Uterus (tissue), 2 donors: ENCODE results near the gene EVI5L.

Experiments used
- POLR2A ChIP-seq, 2 donors: fragments of 450-650 bp; IDR thresholded peaks; one replicate each; pipeline ENCODE4 v1.6.1; 2016; ENCODE audit warnings: antibody characterized with exemption in 2 of 2, mild to moderate bottlenecking in 1 of 2, moderate library complexity in 1 of 2
- TF ChIP-seq, protein P1 (sequence below), 4 experiments: fragments of 200-600 bp in 2 of 4; fragments of 450-650 bp in 2 of 4; sonication (generic) in 2 of 4; IDR thresholded peaks; one replicate each; pipeline ENCODE4 v1.5.1; 2016 to 2019; ENCODE audit warnings: antibody characterized with exemption in 4 of 4, mild to moderate bottlenecking in 2 of 4, moderate library complexity in 1 of 4

- TF ChIP-seq, protein P1, sequence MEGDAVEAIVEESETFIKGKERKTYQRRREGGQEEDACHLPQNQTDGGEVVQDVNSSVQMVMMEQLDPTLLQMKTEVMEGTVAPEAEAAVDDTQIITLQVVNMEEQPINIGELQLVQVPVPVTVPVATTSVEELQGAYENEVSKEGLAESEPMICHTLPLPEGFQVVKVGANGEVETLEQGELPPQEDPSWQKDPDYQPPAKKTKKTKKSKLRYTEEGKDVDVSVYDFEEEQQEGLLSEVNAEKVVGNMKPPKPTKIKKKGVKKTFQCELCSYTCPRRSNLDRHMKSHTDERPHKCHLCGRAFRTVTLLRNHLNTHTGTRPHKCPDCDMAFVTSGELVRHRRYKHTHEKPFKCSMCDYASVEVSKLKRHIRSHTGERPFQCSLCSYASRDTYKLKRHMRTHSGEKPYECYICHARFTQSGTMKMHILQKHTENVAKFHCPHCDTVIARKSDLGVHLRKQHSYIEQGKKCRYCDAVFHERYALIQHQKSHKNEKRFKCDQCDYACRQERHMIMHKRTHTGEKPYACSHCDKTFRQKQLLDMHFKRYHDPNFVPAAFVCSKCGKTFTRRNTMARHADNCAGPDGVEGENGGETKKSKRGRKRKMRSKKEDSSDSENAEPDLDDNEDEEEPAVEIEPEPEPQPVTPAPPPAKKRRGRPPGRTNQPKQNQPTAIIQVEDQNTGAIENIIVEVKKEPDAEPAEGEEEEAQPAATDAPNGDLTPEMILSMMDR (IDR thresholded peaks at IDR 0.05): no peak
- TF ChIP-seq POLR2A (IDR thresholded peaks at IDR 0.05): no peak
These were observed 41.1 kb upstream of the EVI5L start for GRCh38 chr19:7788933-7789323.
